GM18867 (cell line): ENCODE measurements around the gene PREX1.
A peak's percentile ranks its signal among the peaks of the same experiment; 100 is the strongest.

Source experiments
- ATAC-seq: cut with Tn5 transposase; IDR thresholded peaks from one replicate; pipeline ENCODE4 v1.9.1; 2021; ENCODE audit warnings: mild to moderate bottlenecking, moderate library complexity; ENCODE audit not compliant: unreplicated experiment

Gene PREX1

GRCh38 chr20:48627737-48628128 is 200.1 kb downstream of the PREX1 start:
- ATAC-seq: no peak

GRCh38 chr20:48626938-48627736 is 200.7 kb downstream of the PREX1 start:
- no peak for ATAC-seq

GRCh38 chr20:48626226-48626937 is 201.4 kb downstream of the PREX1 start:
- ATAC-seq: no peak

GRCh38 chr20:48625136-48625900 is 202.5 kb downstream of the PREX1 start:
- no peak for ATAC-seq

- no peak for ATAC-seq
Measured at GRCh38 chr20:48624315-48625020, 203.3 kb downstream of the PREX1 start.

- no peak for ATAC-seq
Measured at GRCh38 chr20:48623906-48624265, 203.9 kb downstream of the PREX1 start.

GRCh38 chr20:48623176-48623905 is 204.5 kb downstream of the PREX1 start:
- ATAC-seq: no peak

GRCh38 chr20:48622421-48622820 is 205.4 kb downstream of the PREX1 start:
- ATAC-seq: no peak

GRCh38 chr20:48621376-48622078 is 206.3 kb downstream of the PREX1 start:
- no peak for ATAC-seq

- peak; percentile 40 for ATAC-seq
Measured at GRCh38 chr20:48620507-48621375, 207.1 kb downstream of the PREX1 start.

- ATAC-seq: no peak
Measured at GRCh38 chr20:48620154-48620506, 207.7 kb downstream of the PREX1 start.

- ATAC-seq: no peak
Measured at GRCh38 chr20:48619126-48620101, 208.4 kb downstream of the PREX1 start.

GRCh38 chr20:48618631-48619030 is 209.2 kb downstream of the PREX1 start:
- ATAC-seq: no peak

- ATAC-seq: no peak
Measured at GRCh38 chr20:48618052-48618451, 209.7 kb downstream of the PREX1 start.

GRCh38 chr20:48617481-48617880 is 210.3 kb downstream of the PREX1 start:
- ATAC-seq: no peak

GRCh38 chr20:48616481-48616880 is 211.3 kb downstream of the PREX1 start:
- no peak for ATAC-seq

- ATAC-seq: no peak
Measured at GRCh38 chr20:48615871-48616270, 211.9 kb downstream of the PREX1 start.
